ENCODE measurements around the gene CALCB. TPM values are rescaled to one million over a fixed set of nuclear protein-coding genes. Genes with fewer than 3 reads are reported as not detected.

The CALCB gene
- total RNA-seq, 1 experiment from 2014 or later: not detected

DNA sequence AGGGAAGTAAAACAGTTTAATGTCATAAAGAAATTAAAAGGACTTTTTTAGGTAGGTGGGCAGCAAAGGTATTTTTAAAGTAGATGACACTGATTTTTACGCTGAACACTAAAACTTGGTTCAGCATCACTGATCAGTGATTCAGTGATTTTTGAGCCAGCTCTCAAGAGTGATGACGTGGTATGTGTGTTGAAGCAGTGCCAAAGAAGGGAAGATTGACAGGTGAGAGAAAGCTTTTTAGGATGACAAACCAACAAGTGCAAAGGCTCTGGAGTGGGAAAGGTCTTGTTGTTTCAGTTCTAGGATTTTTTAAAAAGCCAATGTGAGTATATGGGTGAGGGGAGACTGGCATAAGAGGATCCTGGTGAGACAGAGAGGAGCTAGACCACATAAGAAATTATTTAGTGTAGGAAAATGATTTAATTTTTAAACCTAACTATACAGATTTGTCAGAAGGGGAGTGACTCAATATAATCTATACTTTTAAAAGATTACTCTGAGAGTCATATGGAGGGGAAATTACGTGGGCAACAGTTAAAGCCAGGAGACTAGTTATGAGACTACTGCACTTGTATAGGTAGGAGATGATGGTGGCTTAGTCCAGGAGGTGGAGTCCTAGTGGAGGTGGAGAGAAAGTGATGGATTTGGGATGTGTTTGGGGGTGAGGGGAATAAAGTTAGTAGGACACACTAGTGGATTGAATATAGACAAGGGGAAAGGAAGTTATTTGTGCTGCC lies 17.6 kb upstream of the CALCB start:
- no peak for DNase-seq
- Histone ChIP-seq H3K23ac (ENCODE audit: insufficient read length, low read depth, low read length) (no peak overlapping the region), H3K27me3 (ENCODE audit: insufficient read depth, low read length) (no peaks in the 10 kb centered on the region), H3K56ac (ENCODE audit: insufficient read length, low read depth, low read length) (no peak overlapping the region), H3K14ac (ENCODE audit: insufficient read depth, low read length) (no peak overlapping the region), H3T11ph (ENCODE audit: low read length) (no peak overlapping the region), H4K5ac (ENCODE audit: insufficient read length, low read depth, low read length) (no peak overlapping the region), H2BK5ac (ENCODE audit: insufficient read length, low read length) (no peak overlapping the region), H3K9ac (ENCODE audit: extremely low read depth, insufficient read length, low read length) (no peak overlapping the region), H2BK120ac (ENCODE audit: low read depth, low read length, poor library complexity, severe bottlenecking) (no peak overlapping the region), H3K79me2 (ENCODE audit: insufficient read depth, low read length) (no peaks in the 10 kb centered on the region), H3K18ac (ENCODE audit: insufficient read length, low read depth, low read length) (no peak overlapping the region), H3K4me1 (ENCODE audit: insufficient read depth, low read length) (no peaks in the 10 kb centered on the region; the same call in 1 of the 2 replicates), H2BK20ac (ENCODE audit: low read depth, low read length, poor library complexity, severe bottlenecking) (no peak overlapping the region), H2AFZ (ENCODE audit: low read length) (no peak overlapping the region), H4K8ac (replicated peaks; ENCODE audit: insufficient read length, low read depth, low read length) (no peak overlapping the region), H3K4me2 (ENCODE audit: insufficient read depth, insufficient read length, low read length) (no peak overlapping the region), H2BK15ac (ENCODE audit: low read depth, low read length) (no peak overlapping the region), H3K79me1 (ENCODE audit: insufficient read depth, low read depth, low read length, poor library complexity, severe bottlenecking) (no peaks in the 10 kb centered on the region), H4K20me1 (ENCODE audit: control insufficient read depth, insufficient read depth, insufficient read length) (no peaks in the 10 kb centered on the region), H3K4ac (ENCODE audit: low read depth, low read length) (no peak overlapping the region), H3K23me2 (ENCODE audit: insufficient read length, low read depth, low read length, poor library complexity, severe bottlenecking) (no peaks in the 10 kb centered on the region), H3K27ac (ENCODE audit: insufficient read length, low read depth, low read length) (no peak overlapping the region), H2AK5ac (ENCODE audit: insufficient read length, low read length) (no peak overlapping the region), H2BK12ac (ENCODE audit: insufficient read length, low read depth, low read length) (no peak overlapping the region), H3K9me3 (ENCODE audit: control insufficient read depth, low read depth, low read length) (no peaks in the 10 kb centered on the region), H4K91ac (ENCODE audit: insufficient read length, low read depth, low read length) (no peak overlapping the region)
- H3K27ac Mint-ChIP-seq: no peak overlapping the region
- peaks cover 2 to 5% of the 10 kb centered on the region in 2 experiments; a peak in 2 of 4 replicates for H3K4me1 Mint-ChIP-seq
- H3K27me3 Mint-ChIP-seq (ENCODE audit: low read depth): no peaks in the 10 kb centered on the region
- H3K9me3 Mint-ChIP-seq: no peaks in the 10 kb centered on the region
- no CpG with 5 or more reads among the region's 3 CpGs for WGBS (ENCODE audit: extremely low coverage, insufficient read length, low lambda C conversion rate)
- no peaks in the 10 kb centered on the region for H3K36me3 Mint-ChIP-seq (ENCODE audit: insufficient read depth in 1 of 3, low read depth in 3 of 3)
- TF ChIP-seq, protein P1, sequence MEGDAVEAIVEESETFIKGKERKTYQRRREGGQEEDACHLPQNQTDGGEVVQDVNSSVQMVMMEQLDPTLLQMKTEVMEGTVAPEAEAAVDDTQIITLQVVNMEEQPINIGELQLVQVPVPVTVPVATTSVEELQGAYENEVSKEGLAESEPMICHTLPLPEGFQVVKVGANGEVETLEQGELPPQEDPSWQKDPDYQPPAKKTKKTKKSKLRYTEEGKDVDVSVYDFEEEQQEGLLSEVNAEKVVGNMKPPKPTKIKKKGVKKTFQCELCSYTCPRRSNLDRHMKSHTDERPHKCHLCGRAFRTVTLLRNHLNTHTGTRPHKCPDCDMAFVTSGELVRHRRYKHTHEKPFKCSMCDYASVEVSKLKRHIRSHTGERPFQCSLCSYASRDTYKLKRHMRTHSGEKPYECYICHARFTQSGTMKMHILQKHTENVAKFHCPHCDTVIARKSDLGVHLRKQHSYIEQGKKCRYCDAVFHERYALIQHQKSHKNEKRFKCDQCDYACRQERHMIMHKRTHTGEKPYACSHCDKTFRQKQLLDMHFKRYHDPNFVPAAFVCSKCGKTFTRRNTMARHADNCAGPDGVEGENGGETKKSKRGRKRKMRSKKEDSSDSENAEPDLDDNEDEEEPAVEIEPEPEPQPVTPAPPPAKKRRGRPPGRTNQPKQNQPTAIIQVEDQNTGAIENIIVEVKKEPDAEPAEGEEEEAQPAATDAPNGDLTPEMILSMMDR (conservative IDR thresholded peaks at IDR 0.05): no peak
- H3K4me3 Mint-ChIP-seq: no peak overlapping the region
